ENCODE measurements around the gene ZNF365. TPM values are rescaled to one million over a fixed set of nuclear protein-coding genes. Genes with fewer than 3 reads are reported as not detected.

The ZNF365 gene
- total RNA-seq, 1 experiment from 2014 or later, result 1.8 TPM

DNA sequence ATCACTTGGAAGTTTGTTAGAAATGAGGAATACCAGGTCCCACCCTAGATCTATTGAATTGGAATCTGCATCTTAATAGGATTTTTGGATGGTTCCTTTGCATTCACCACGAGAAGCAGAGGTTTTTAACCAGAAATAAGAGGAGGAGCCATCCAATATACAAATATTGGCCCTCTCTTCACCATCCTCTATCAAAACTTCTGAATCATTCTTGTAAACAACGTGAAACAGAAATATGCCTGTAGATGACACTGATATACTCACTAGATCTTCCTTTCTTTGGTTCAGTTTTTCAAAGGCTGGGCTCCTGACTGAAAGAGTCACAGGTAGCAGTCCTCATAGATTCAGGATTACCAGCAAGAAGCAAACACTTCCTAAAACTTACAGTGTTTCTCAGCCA, 39.5 kb downstream of the ZNF365 start:
- H3K27ac ChIP-seq (ENCODE audit: low read depth, low read length), result no peak overlapping the region
- no peaks in the 10 kb centered on the region for H3K79me2 ChIP-seq (ENCODE audit: insufficient read depth, low read length)
- H3K4me1 ChIP-seq (ENCODE audit: control insufficient read depth in 1 of 2, insufficient read depth in 2 of 2, low read length in 2 of 2), result no peaks in the 10 kb centered on the region
- DNase-seq (ENCODE audit: low read depth, low spot score), result no peak
- ATAC-seq, result no peak
- ChIA-PET CTCF (interaction anchor here (1.0 to 1.2 kb wide), 7 partner anchors 10 to 375 kb away, joined by 3 to 11 read pairs (median 4); partner anchors contain the start of gene RTKN2), RAD21 (ENCODE audit: low non-redundant PET in 1 of 2, low total read pairs in 2 of 2, uncharacterized antibody in 2 of 2, unreplicated experiment in 2 of 2) (interaction anchor here (0.8 to 1.2 kb wide), 3 partner anchors 10 to 375 kb away, joined by 3 to 4 read pairs (median 3); no protein-coding TSS in a partner anchor), POLR2A (no interaction called here)
- no peak overlapping the region for H2AFZ ChIP-seq (ENCODE audit: low read depth, low read length, poor library complexity, severe bottlenecking)
- H3K9me2 ChIP-seq (ENCODE audit: insufficient read depth), result no peaks in the 10 kb centered on the region
- no peak overlapping the region for H3K4me3 ChIP-seq (replicated peaks in 1 of 2; ENCODE audit: low read depth in 1 of 2, low read length in 2 of 2)
- TF ChIP-seq EGR1 (IDR thresholded peaks at IDR 0.05; ENCODE audit: low read depth), result no peak
- TF ChIP-seq EZH2 (IDR thresholded peaks at IDR 0.05), result no peak
- no peak for TF ChIP-seq ZNF274 (IDR thresholded peaks at IDR 0.05; ENCODE audit: low read depth, low read length)
- no peak for TF ChIP-seq SRF (IDR thresholded peaks at IDR 0.05; ENCODE audit: low read depth)
- TF ChIP-seq TCF7L2 (IDR thresholded peaks at IDR 0.05; ENCODE audit: borderline replicate concordance, extremely low read depth, insufficient read depth, insufficient read length), result no peak
- H3K36me3 ChIP-seq (ENCODE audit: control insufficient read depth in 1 of 2, insufficient read depth in 2 of 2, low read length in 2 of 2), result no peaks in the 10 kb centered on the region
- H3K27me3 ChIP-seq (ENCODE audit: insufficient read depth, low read length), result 0 out of 2 replicates have a peak, but pooled peaks cover 4% of the 10 kb centered on the region
- no peak overlapping the region for H3K9ac ChIP-seq (ENCODE audit: low read length)
- no peaks in the 10 kb centered on the region for H3K9me3 ChIP-seq (ENCODE audit: control insufficient read depth in 1 of 2, insufficient read depth in 1 of 2, low read depth in 1 of 2, low read length in 2 of 2)
- no peak overlapping the region for H3K4me2 ChIP-seq (ENCODE audit: low read length)
- no TSS peak for BruUV-seq (replicated peaks)
- intact Hi-C loops (cut with micrococcal nuclease), result no loop called here
- H4K20me1 ChIP-seq (ENCODE audit: insufficient read depth), result no peaks in the 10 kb centered on the region

DNA sequence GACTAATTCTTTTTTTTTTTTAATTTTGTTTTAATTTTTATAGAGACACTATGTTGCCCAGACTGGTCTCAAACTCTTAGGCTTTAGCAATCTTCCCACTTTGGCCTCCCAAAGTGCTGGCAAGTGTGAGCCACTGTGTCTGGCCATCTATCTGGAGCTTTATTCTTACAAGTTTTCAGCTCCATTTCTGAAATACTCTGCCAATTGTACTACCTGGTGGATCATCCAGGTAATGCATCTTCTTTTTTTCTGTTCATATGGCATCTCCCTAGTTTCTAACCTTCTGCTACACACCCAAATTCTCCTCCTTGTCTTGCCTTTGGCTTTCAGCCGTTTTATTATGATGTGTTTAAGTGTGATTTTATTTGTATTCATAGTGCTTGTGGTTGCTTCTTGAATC, 40.2 kb downstream of the ZNF365 start:
- Histone ChIP-seq H4K20me1 (ENCODE audit: insufficient read depth) (no peaks in the 10 kb centered on the region), H3K4me3 (replicated peaks in 1 of 2; ENCODE audit: low read depth in 1 of 2, low read length in 2 of 2) (no peak overlapping the region), H2AFZ (ENCODE audit: low read depth, low read length, poor library complexity, severe bottlenecking) (no peak overlapping the region), H3K36me3 (ENCODE audit: control insufficient read depth in 1 of 2, insufficient read depth in 2 of 2, low read length in 2 of 2) (no peaks in the 10 kb centered on the region), H3K9me2 (ENCODE audit: insufficient read depth) (no peaks in the 10 kb centered on the region), H3K9me3 (ENCODE audit: control insufficient read depth in 1 of 2, insufficient read depth in 1 of 2, low read depth in 1 of 2, low read length in 2 of 2) (no peaks in the 10 kb centered on the region), H3K9ac (ENCODE audit: low read length) (no peak overlapping the region), H3K4me1 (ENCODE audit: control insufficient read depth in 1 of 2, insufficient read depth in 2 of 2, low read length in 2 of 2) (no peaks in the 10 kb centered on the region), H3K4me2 (ENCODE audit: low read length) (no peak overlapping the region), H3K79me2 (ENCODE audit: insufficient read depth, low read length) (no peaks in the 10 kb centered on the region), H3K27ac (ENCODE audit: low read depth, low read length) (no peak overlapping the region), H3K27me3 (ENCODE audit: insufficient read depth, low read length) (0 out of 2 replicates have a peak, but pooled peaks cover 4% of the 10 kb centered on the region)
- no peak for DNase-seq (ENCODE audit: low read depth, low spot score)
- intact Hi-C loops (cut with micrococcal nuclease), result no loop called here
- no TSS peak for BruUV-seq (replicated peaks)
- ChIA-PET POLR2A (no interaction called here), RAD21 (ENCODE audit: low non-redundant PET in 1 of 2, low total read pairs in 2 of 2, uncharacterized antibody in 2 of 2, unreplicated experiment in 2 of 2) (interaction anchor here (0.6 to 1.2 kb wide), 4 partner anchors 10 to 376 kb away, joined by 3 to 4 read pairs (median 3); no protein-coding TSS in a partner anchor), CTCF (interaction anchor here (1.0 to 1.2 kb wide), 7 partner anchors 9 to 376 kb away, joined by 3 to 11 read pairs (median 4); partner anchors contain the start of gene RTKN2)
- ATAC-seq, result peak; percentile 75
- TF ChIP-seq CEBPB (IDR thresholded peaks at IDR 0.05; ENCODE audit: low read depth) (no peak), ZNF274 (IDR thresholded peaks at IDR 0.05; ENCODE audit: low read depth, low read length) (no peak), ZFX (IDR thresholded peaks at IDR 0.05) (no peak), SRF (IDR thresholded peaks at IDR 0.05; ENCODE audit: low read depth) (no peak), RAD21 (IDR thresholded peaks at IDR 0.05; ENCODE audit: low read depth) (peak; percentile 46), FOSL1 (IDR thresholded peaks at IDR 0.05; ENCODE audit: low read depth) (no peak), JUND (IDR thresholded peaks at IDR 0.05) (no peak)
- TF ChIP-seq, protein P1, sequence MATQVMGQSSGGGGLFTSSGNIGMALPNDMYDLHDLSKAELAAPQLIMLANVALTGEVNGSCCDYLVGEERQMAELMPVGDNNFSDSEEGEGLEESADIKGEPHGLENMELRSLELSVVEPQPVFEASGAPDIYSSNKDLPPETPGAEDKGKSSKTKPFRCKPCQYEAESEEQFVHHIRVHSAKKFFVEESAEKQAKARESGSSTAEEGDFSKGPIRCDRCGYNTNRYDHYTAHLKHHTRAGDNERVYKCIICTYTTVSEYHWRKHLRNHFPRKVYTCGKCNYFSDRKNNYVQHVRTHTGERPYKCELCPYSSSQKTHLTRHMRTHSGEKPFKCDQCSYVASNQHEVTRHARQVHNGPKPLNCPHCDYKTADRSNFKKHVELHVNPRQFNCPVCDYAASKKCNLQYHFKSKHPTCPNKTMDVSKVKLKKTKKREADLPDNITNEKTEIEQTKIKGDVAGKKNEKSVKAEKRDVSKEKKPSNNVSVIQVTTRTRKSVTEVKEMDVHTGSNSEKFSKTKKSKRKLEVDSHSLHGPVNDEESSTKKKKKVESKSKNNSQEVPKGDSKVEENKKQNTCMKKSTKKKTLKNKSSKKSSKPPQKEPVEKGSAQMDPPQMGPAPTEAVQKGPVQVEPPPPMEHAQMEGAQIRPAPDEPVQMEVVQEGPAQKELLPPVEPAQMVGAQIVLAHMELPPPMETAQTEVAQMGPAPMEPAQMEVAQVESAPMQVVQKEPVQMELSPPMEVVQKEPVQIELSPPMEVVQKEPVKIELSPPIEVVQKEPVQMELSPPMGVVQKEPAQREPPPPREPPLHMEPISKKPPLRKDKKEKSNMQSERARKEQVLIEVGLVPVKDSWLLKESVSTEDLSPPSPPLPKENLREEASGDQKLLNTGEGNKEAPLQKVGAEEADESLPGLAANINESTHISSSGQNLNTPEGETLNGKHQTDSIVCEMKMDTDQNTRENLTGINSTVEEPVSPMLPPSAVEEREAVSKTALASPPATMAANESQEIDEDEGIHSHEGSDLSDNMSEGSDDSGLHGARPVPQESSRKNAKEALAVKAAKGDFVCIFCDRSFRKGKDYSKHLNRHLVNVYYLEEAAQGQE (IDR thresholded peaks at IDR 0.05; ENCODE audit: low read depth), result no peak
- TF ChIP-seq, protein P2, sequence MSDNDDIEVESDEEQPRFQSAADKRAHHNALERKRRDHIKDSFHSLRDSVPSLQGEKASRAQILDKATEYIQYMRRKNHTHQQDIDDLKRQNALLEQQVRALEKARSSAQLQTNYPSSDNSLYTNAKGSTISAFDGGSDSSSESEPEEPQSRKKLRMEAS (IDR thresholded peaks at IDR 0.05), result no peak
- TF ChIP-seq, protein P3, sequence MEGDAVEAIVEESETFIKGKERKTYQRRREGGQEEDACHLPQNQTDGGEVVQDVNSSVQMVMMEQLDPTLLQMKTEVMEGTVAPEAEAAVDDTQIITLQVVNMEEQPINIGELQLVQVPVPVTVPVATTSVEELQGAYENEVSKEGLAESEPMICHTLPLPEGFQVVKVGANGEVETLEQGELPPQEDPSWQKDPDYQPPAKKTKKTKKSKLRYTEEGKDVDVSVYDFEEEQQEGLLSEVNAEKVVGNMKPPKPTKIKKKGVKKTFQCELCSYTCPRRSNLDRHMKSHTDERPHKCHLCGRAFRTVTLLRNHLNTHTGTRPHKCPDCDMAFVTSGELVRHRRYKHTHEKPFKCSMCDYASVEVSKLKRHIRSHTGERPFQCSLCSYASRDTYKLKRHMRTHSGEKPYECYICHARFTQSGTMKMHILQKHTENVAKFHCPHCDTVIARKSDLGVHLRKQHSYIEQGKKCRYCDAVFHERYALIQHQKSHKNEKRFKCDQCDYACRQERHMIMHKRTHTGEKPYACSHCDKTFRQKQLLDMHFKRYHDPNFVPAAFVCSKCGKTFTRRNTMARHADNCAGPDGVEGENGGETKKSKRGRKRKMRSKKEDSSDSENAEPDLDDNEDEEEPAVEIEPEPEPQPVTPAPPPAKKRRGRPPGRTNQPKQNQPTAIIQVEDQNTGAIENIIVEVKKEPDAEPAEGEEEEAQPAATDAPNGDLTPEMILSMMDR (IDR thresholded peaks at IDR 0.05 in 2 of 3, conservative IDR thresholded peaks at IDR 0.05 in 1 of 3; ENCODE audit: borderline replicate concordance in 1 of 3, insufficient read depth in 1 of 3, low read depth in 2 of 3, low read length in 2 of 3), result peak in 2 of 3 experiments; percentile 32 to 38; a peak in 2 of 6 replicates

All from HCT116 (cell line).